ENCODE results near the gene TBXA2R.

TBXA2R gene

DNA sequence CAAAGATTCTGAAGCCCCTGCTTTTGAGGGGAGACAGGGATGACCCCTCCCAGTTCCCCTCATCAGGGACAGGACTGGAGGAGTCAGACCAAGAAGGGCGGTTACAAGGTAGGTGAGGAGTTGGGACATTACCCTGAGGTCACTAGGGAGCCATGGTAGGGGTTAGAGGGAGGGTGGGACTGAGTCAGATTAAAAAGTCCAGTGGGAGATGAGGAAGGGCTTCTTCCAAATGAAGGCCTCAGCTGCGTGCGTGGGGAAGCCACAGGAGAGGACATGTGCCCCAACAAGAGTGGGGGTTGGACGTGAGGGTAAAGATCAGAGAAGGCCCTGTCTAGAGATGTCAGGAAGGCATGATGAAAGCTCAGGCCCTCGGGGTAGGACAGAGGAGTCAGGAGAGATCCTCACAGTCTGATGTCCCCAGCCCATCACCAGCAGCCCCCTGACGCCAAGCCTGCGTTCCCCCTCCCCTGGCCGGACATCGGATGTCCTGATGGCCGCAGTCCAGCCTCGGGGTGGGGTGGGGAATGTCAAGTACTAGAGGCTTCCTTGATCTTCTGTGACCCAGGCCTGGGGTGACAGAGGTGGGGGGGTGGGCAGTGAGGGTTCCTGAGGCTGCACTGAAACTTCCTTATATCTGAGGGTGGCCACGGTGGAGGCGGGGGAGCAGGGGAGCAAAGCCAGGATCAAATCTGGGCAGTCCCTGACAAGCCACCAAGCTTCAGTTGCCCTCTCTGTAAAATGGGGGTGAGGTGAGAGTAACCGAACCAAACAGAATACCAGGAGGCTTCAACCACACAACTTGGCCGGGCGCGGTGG, 42.8 kb downstream of the TBXA2R start:
- H3K36me3 ChIP-seq (ENCODE audit: insufficient read depth, insufficient read length, low read length) = no peaks in the 10 kb centered on the region
- no peak for TF ChIP-seq ZNF274 (IDR thresholded peaks at IDR 0.05; ENCODE audit: low read depth, low read length)
- no peak for TF ChIP-seq SUZ12 (IDR thresholded peaks at IDR 0.05; ENCODE audit: extremely low read depth, insufficient read depth, insufficient read length)
- no peak for TF ChIP-seq YY1 (IDR thresholded peaks at IDR 0.05; ENCODE audit: insufficient read depth, insufficient read length)
- no peak overlapping the region for H3K9ac ChIP-seq (ENCODE audit: insufficient read length, low read depth)
- H3K4me1 ChIP-seq (ENCODE audit: insufficient read depth, insufficient read length) = peaks cover 6% of the 10 kb centered on the region
- no peaks in the 10 kb centered on the region for H3K27me3 ChIP-seq (ENCODE audit: insufficient read depth, insufficient read length)
- H3K4me3 ChIP-seq (ENCODE audit: insufficient read length, low read depth) = no peak overlapping the region
- H3K9me3 ChIP-seq (ENCODE audit: insufficient read depth, low read length) = no peaks in the 10 kb centered on the region
- no peak for DNase-seq (ENCODE audit: low read depth, low spot score)

DNA sequence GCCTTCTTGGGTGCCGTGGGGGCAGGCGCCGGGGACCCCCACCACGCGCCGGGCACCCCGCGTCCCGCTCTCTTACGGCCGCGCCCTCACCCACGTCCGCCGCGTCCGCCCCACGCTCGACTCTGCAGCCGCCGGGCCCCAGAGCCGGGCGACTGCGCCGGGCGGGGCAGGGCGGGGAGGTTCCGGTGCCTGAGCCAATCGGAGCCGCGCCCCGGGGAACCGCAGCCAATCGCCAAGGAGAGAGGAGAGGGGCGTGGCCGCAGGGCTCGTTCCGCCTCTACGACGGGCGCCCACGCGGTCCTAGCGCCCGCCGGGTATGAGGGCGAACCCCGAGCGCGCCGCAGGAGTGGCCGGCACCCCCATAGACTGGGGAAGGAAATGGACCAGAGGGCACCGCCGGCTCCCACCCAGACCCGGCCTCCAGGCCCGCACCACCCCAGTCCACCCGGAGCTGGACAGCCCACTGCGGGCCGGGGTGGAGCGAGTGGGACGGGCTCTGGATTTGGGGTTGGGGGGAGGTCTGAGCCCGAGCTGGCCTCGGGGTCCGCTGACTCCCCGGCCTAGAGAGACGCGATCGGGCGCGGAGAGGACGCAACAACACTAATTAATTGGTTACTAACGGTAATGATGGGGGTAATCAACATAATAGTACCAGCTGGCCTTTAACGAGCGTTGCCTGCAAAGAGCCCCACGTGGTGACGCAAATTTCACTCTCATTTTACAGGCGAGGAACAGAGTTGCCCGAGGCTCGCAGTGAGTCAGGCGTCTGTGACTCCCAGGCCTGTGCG, 49.0 kb downstream of the TBXA2R start, which contains the start of gene MFSD12:
Gene MFSD12 (minus strand): TSS at position 126 of the 788 bp plus-strand sequence. CDS start 183 bp downstream, outside the sequence.
- TF ChIP-seq ZNF274 (IDR thresholded peaks at IDR 0.05; ENCODE audit: low read depth, low read length) (no peak), SUZ12 (IDR thresholded peaks at IDR 0.05; ENCODE audit: extremely low read depth, insufficient read depth, insufficient read length) (no peak)
- peaks cover 21% of the 10 kb centered on the region for H3K4me1 ChIP-seq (ENCODE audit: insufficient read depth, insufficient read length)
- no peaks in the 10 kb centered on the region for H3K9me3 ChIP-seq (ENCODE audit: insufficient read depth, low read length)
- peaks cover 22% of the 10 kb centered on the region for H3K36me3 ChIP-seq (ENCODE audit: insufficient read depth, insufficient read length, low read length)
- H3K27me3 ChIP-seq (ENCODE audit: insufficient read depth, insufficient read length) = no peaks in the 10 kb centered on the region
- peak; percentile 84 for DNase-seq (ENCODE audit: low read depth, low spot score)
- peak within 1 kb of the TSS; percentile 99 for H3K9ac ChIP-seq (ENCODE audit: insufficient read length, low read depth)
- peak within 1 kb of the TSS; percentile 99 for H3K4me3 ChIP-seq (ENCODE audit: insufficient read length, low read depth)

DNA sequence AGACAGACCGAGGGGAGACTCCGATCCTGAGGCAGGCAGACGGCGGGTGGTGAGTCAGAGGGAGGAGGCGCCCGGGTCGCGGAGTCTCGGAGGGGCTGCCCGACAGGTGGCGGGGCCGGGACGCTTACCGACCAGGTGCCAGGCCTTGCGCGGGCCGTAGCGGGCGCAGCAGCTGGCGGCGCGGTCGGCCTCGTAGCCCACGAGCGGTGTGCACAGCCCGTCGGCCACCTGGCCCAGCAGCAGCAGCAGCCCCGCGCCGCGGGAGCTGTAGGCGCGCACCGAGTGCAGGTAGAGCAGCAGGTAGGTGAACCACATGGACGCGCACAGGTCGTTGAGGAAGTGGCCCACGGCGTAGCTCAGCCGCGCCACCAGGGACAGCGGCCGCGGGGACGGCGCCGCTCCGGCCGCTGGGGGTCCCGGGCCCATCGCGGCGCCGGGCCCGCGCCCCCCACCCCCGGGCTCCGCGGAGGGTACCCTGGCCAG, 49.7 kb downstream of the TBXA2R start:
- H3K9ac ChIP-seq (ENCODE audit: insufficient read length, low read depth) = peak overlapping the region; percentile 99
- no peak for DNase-seq (ENCODE audit: low read depth, low spot score)
- H3K4me1 ChIP-seq (ENCODE audit: insufficient read depth, insufficient read length) = peaks cover 20% of the 10 kb centered on the region
- no peaks in the 10 kb centered on the region for H3K27me3 ChIP-seq (ENCODE audit: insufficient read depth, insufficient read length)
- TF ChIP-seq SUZ12 (IDR thresholded peaks at IDR 0.05; ENCODE audit: extremely low read depth, insufficient read depth, insufficient read length) = no peak
- TF ChIP-seq ZNF274 (IDR thresholded peaks at IDR 0.05; ENCODE audit: low read depth, low read length) = no peak
- TF ChIP-seq YY1 (IDR thresholded peaks at IDR 0.05; ENCODE audit: insufficient read depth, insufficient read length) = no peak
- peaks cover 25% of the 10 kb centered on the region for H3K36me3 ChIP-seq (ENCODE audit: insufficient read depth, insufficient read length, low read length)
- peak overlapping the region; percentile 99 for H3K4me3 ChIP-seq (ENCODE audit: insufficient read length, low read depth)
- no peaks in the 10 kb centered on the region for H3K9me3 ChIP-seq (ENCODE audit: insufficient read depth, low read length)

- no peaks in the 10 kb centered on the region for H3K27me3 ChIP-seq (ENCODE audit: insufficient read depth, insufficient read length)
- peak overlapping the region; percentile 99 for H3K4me3 ChIP-seq (ENCODE audit: insufficient read length, low read depth)
- H3K4me1 ChIP-seq (ENCODE audit: insufficient read depth, insufficient read length) = peaks cover 22% of the 10 kb centered on the region
- TF ChIP-seq YY1 (IDR thresholded peaks at IDR 0.05; ENCODE audit: insufficient read depth, insufficient read length) (no peak), SUZ12 (IDR thresholded peaks at IDR 0.05; ENCODE audit: extremely low read depth, insufficient read depth, insufficient read length) (no peak), ZNF274 (IDR thresholded peaks at IDR 0.05; ENCODE audit: low read depth, low read length) (no peak)
- no peak for DNase-seq (ENCODE audit: low read depth, low spot score)
- H3K9me3 ChIP-seq (ENCODE audit: insufficient read depth, low read length) = no peaks in the 10 kb centered on the region
- H3K36me3 ChIP-seq (ENCODE audit: insufficient read depth, insufficient read length, low read length) = peaks cover 28% of the 10 kb centered on the region
- H3K9ac ChIP-seq (ENCODE audit: insufficient read length, low read depth) = peak overlapping the region; percentile 99
Measured at GRCh38 chr19:3556423-3556977, 50.2 kb downstream of the TBXA2R start.

DNA sequence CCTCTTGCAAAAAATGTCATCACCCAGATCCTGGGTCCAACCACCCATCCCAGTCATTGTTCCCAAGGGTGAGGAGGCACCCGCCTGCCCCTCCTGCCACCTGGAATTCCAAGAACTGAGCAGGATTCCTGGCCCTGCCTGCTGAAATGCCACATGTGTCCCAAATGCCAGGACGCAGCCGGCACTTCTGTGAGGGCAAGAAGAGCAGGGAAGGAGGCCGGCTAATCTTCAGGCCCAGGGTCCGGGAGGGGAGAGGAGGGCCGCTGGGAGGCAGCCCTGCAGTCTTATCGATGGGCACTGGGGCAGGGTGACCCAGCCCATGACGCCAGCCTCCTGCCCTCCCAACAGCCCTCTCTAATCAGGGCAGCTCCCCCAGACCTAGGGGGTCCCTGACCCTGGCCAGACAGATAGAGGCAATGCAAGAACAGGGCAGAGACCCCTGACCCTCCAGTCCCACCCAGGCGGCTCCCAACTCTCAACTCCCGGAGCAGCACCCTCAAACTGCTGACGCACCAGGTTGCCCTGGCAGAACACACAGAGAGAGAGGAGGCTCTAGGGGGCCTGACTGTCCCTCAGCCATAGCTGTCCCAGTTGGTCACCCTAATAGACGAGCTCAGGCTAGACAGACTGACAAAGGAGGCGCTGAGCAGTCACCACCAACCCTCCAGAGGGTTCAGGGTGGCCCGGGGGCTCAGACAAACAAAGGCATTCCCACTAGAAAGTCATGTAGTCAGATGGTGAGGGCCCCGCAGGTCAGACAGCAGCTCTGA, 50.8 kb downstream of the TBXA2R start:
- Histone ChIP-seq H3K9me3 (ENCODE audit: insufficient read depth, low read length) (no peaks in the 10 kb centered on the region), H3K4me1 (ENCODE audit: insufficient read depth, insufficient read length) (peaks cover 24% of the 10 kb centered on the region), H3K9ac (ENCODE audit: insufficient read length, low read depth) (peak overlapping the region; percentile 99), H3K36me3 (ENCODE audit: insufficient read depth, insufficient read length, low read length) (peaks cover 33% of the 10 kb centered on the region), H3K4me3 (ENCODE audit: insufficient read length, low read depth) (peak overlapping the region; percentile 99), H3K27me3 (ENCODE audit: insufficient read depth, insufficient read length) (no peaks in the 10 kb centered on the region)
- no peak for DNase-seq (ENCODE audit: low read depth, low spot score)
- TF ChIP-seq SUZ12 (IDR thresholded peaks at IDR 0.05; ENCODE audit: extremely low read depth, insufficient read depth, insufficient read length) = no peak
- TF ChIP-seq ZNF274 (IDR thresholded peaks at IDR 0.05; ENCODE audit: low read depth, low read length) = no peak
- no peak for TF ChIP-seq YY1 (IDR thresholded peaks at IDR 0.05; ENCODE audit: insufficient read depth, insufficient read length)

DNA sequence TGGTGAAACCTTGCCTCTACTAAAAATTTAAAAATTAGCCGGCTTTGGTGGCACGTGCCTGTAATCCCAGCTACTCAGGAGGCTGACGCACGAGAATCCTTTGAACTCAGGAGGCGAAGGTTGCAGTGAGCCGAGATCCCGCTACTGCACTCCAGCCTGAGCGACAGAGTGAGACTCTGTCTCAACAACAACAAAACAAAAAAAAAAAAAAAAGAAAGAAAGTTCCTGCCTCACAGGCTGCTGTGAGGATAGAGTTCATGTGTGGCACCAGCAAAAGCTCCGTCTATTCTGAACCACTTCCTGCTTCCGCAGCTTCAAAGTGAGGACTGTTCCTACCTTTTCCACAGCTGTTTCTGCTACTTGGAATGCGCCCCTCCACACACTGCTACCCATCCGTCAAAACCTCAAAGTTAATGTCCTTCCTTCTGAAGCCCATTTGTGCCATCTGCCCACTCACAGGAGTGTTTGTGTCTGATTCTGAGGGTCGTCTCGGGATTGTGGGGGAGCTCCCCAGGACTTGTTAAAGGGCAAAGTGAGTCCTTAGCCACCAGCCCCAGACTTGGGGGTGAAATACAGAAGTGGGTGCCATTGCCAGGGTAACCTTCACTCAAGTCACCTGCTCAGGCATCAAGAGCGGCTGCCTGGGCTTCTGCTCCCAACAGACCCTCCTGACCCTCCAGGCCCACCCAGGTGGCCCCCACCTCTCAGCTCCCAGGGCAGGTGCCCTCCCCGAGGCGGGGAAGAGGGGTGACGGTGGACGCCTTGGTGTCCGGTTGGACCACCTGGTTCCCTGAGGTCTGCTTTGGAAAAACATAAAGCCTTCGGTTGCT, 52.2 kb downstream of the TBXA2R start:
- Histone ChIP-seq H3K9me3 (ENCODE audit: insufficient read depth, low read length) (no peaks in the 10 kb centered on the region), H3K27me3 (ENCODE audit: insufficient read depth, insufficient read length) (no peaks in the 10 kb centered on the region), H3K4me3 (ENCODE audit: insufficient read length, low read depth) (no peak overlapping the region), H3K9ac (ENCODE audit: insufficient read length, low read depth) (peak overlapping the region; percentile 6), H3K36me3 (ENCODE audit: insufficient read depth, insufficient read length, low read length) (peaks cover 42% of the 10 kb centered on the region), H3K4me1 (ENCODE audit: insufficient read depth, insufficient read length) (peaks cover 26% of the 10 kb centered on the region)
- no peak for DNase-seq (ENCODE audit: low read depth, low spot score)
- TF ChIP-seq SUZ12 (IDR thresholded peaks at IDR 0.05; ENCODE audit: extremely low read depth, insufficient read depth, insufficient read length) (no peak), YY1 (IDR thresholded peaks at IDR 0.05; ENCODE audit: insufficient read depth, insufficient read length) (no peak), ZNF274 (IDR thresholded peaks at IDR 0.05; ENCODE audit: low read depth, low read length) (no peak)

Data from NT2/D1 (cell line).